ENCODE results near the gene TULP3.

Gene TULP3

GRCh38 chr12:2970744-2971143 lies 80.1 kb downstream of the TULP3 start:
- no peak for DNase-seq (ENCODE audit: low read depth)

- DNase-seq (ENCODE audit: low read depth) = no peak
These were observed 82.9 kb downstream of the TULP3 start for GRCh38 chr12:2973566-2973965.

DNA sequence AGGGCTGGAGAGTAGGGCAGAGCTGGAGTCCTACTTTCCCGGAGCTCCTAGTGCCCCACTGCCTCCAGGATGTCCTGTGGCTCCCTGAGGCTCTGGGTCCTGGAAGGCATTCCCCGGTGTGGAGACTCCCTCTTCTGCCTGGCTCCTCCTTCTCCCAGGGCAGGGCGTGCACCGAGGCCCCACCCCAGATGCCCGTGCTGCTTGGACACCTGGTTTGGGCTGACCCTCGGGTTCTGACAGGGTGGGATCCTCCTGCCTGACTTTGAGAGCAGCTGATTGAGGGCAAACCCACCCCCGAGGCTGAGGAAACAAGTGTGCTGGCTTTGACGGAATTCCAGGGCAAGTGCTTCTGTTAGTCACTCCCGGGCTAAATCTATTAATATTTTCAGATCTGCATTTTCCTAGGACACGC lies 83.9 kb downstream of the TULP3 start:
- no peak for DNase-seq (ENCODE audit: low read depth)

DNA sequence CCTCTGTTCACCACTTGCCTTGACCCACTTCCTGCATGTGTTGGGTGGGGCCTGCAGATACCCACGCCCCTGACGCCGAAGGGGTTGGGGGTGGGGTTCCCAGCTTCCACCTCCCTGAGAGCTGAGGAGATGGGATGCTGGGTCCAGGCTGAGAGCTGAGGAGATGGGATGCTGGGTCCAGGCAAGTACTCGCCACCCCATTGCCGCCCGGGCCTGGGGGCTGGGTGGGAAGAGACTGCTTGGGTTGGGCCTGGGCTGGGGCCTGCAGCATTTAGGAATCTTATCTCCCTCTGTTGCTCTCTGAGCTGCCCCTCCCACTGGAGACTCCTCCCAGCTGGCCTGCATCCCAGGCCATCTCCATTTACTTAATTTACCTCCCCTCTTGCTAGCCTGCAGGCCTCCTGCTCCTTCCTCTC lies 85.9 kb downstream of the TULP3 start:
- no peak for DNase-seq (ENCODE audit: low read depth)

DNA sequence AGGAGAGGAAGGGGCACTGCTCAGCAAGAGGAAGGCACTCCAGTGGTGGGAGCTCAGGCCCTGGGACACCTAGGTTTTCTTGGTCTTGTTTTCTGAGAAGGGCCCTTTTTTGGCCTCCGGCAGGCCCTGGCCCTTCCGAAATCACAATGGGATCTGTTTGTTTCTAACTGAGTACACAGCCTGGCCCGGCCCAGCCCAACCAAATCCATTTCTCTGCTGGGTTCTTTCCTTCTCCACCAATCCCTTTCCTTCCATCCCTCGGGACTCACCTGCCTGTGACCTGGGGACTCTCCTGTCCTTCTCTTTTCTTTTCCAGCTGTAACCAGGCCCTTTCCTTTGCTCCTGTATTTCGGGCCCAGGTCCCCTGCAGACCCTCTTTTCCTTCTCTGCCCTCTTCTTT lies 87.1 kb downstream of the TULP3 start:
- DNase-seq (ENCODE audit: low read depth) = no peak

- DNase-seq (ENCODE audit: low read depth) = no peak
These were observed 89.1 kb downstream of the TULP3 start for GRCh38 chr12:2979806-2980205.

DNA sequence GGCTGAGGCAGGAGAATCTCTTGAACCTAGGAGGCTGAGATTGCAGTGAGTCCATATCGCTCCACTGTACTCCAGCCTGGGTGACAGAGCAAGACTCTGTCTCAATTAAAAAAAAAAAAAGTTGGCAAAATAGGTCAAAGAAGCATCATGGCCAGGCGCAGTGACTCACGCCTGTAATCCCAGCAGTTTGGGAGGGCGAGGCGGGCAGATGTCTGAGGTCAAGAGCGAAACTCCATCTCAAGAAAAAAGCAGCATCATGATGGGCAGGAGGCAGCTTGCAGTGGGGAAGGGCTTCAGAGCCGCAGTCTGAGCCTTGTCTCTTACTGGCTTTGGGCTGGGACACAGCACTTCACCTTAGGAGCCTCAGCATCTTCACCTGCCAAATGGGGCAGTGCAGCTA lies 89.9 kb downstream of the TULP3 start:
- no peak for DNase-seq (ENCODE audit: low read depth)

DNA sequence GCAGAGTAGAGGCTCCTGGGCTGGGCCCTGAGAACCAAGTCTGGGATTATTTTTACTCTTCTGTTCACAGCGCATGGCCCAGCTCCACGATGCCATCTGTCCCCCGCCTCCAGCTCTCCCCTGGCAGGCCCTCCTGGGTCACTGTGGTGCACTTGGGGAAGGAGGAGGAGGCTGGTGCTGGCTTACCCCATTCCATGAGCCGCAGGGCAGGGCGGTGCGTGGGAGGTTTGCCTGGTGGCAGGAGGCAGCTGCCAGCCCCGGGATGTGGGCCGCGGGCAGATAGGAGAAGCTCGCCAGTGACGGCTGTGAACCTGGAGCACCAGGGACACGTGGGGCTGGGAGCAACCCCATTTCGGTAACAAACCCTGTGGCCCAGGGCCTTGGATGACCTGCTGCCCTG lies 91.7 kb downstream of the TULP3 start:
- DNase-seq (ENCODE audit: low read depth) = no peak

- DNase-seq (ENCODE audit: low read depth) = no peak
These were observed 93.6 kb downstream of the TULP3 start for GRCh38 chr12:2984249-2984648.

- no peak for DNase-seq (ENCODE audit: low read depth)
These were observed 94.0 kb downstream of the TULP3 start for GRCh38 chr12:2984698-2985097.

- DNase-seq (ENCODE audit: low read depth) = no peak
These were observed 96.2 kb downstream of the TULP3 start for GRCh38 chr12:2986876-2987275.

GRCh38 chr12:2988494-2988893 lies 97.8 kb downstream of the TULP3 start:
- no peak for DNase-seq (ENCODE audit: low read depth)

Measured in stimulated activated CD8-positive, alpha-beta memory T cell treated with anti-CD3 and anti-CD28 coated beads, Interleukin-12 subunit alpha, Interleukin-12 subunit beta, amount 100 ng/mL, for 4 hours (primary cell).